ENCODE data around the gene THAP11. TPM values are rescaled to one million over a fixed set of nuclear protein-coding genes. Genes with fewer than 3 reads are reported as not detected.

The THAP11 gene
- total RNA-seq, 1 experiment from 2014 or later = 46.5 TPM

- TF ChIP-seq, protein P1, sequence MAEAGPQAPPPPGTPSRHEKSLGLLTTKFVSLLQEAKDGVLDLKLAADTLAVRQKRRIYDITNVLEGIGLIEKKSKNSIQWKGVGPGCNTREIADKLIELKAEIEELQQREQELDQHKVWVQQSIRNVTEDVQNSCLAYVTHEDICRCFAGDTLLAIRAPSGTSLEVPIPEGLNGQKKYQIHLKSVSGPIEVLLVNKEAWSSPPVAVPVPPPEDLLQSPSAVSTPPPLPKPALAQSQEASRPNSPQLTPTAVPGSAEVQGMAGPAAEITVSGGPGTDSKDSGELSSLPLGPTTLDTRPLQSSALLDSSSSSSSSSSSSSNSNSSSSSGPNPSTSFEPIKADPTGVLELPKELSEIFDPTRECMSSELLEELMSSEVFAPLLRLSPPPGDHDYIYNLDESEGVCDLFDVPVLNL (CRISPR knock-in tag; IDR thresholded peaks at IDR 0.05; ENCODE audit: borderline replicate concordance, low read depth) = no peak
- TF ChIP-seq ETV6 (CRISPR knock-in tag; IDR thresholded peaks at IDR 0.05) = no peak
- TF ChIP-seq, protein P2, sequence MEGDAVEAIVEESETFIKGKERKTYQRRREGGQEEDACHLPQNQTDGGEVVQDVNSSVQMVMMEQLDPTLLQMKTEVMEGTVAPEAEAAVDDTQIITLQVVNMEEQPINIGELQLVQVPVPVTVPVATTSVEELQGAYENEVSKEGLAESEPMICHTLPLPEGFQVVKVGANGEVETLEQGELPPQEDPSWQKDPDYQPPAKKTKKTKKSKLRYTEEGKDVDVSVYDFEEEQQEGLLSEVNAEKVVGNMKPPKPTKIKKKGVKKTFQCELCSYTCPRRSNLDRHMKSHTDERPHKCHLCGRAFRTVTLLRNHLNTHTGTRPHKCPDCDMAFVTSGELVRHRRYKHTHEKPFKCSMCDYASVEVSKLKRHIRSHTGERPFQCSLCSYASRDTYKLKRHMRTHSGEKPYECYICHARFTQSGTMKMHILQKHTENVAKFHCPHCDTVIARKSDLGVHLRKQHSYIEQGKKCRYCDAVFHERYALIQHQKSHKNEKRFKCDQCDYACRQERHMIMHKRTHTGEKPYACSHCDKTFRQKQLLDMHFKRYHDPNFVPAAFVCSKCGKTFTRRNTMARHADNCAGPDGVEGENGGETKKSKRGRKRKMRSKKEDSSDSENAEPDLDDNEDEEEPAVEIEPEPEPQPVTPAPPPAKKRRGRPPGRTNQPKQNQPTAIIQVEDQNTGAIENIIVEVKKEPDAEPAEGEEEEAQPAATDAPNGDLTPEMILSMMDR (IDR thresholded peaks at IDR 0.05) = no peak
- TF ChIP-seq, protein P3, sequence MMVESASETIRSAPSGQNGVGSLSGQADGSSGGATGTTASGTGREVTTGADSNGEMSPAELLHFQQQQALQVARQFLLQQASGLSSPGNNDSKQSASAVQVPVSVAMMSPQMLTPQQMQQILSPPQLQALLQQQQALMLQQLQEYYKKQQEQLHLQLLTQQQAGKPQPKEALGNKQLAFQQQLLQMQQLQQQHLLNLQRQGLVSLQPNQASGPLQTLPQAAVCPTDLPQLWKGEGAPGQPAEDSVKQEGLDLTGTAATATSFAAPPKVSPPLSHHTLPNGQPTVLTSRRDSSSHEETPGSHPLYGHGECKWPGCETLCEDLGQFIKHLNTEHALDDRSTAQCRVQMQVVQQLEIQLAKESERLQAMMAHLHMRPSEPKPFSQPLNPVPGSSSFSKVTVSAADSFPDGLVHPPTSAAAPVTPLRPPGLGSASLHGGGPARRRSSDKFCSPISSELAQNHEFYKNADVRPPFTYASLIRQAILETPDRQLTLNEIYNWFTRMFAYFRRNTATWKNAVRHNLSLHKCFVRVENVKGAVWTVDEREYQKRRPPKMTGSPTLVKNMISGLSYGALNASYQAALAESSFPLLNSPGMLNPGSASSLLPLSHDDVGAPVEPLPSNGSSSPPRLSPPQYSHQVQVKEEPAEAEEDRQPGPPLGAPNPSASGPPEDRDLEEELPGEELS (CRISPR knock-in tag; IDR thresholded peaks at IDR 0.05) = no peak
- no peak for TF ChIP-seq ARID4B (CRISPR knock-in tag; IDR thresholded peaks at IDR 0.05; ENCODE audit: borderline replicate concordance)
- TF ChIP-seq IRF2 (CRISPR knock-in tag; IDR thresholded peaks at IDR 0.05; ENCODE audit: borderline replicate concordance, low read depth) = no peak
- TF ChIP-seq JUN (CRISPR knock-in tag; IDR thresholded peaks at IDR 0.05) = no peak
- TF ChIP-seq ZNF425 (CRISPR knock-in tag; conservative IDR thresholded peaks at IDR 0.05) = no peak
These were observed 38.2 kb upstream of the THAP11 start (continued) for GRCh38 chr16:67803894-67804293.

- Mint-ChIP-seq H3K27ac (peak overlapping the region; percentile 60), H3K36me3 (peaks cover 11% of the 10 kb centered on the region), H3K9me3 (no peaks in the 10 kb centered on the region), H3K4me1 (peaks cover 5% of the 10 kb centered on the region), H3K27me3 (ENCODE audit: low read depth) (no peaks in the 10 kb centered on the region), H3K4me3 (peak overlapping the region; percentile 92)
- CTCF ChIA-PET = no interaction called here
- ATAC-seq = no peak
- POLR2A ChIA-PET = interaction anchor here (0.6 kb wide), 1 partner anchor 111 kb away, joined by 3 read pairs; no protein-coding TSS in a partner anchor
- no peak for DNase-seq (ENCODE audit: low spot score)
- TF ChIP-seq ESRRA (CRISPR knock-in tag; IDR thresholded peaks at IDR 0.05; ENCODE audit: borderline replicate concordance) = no peak
- no peak for TF ChIP-seq MYBL2 (CRISPR knock-in tag; IDR thresholded peaks at IDR 0.05)
- TF ChIP-seq, protein P4, sequence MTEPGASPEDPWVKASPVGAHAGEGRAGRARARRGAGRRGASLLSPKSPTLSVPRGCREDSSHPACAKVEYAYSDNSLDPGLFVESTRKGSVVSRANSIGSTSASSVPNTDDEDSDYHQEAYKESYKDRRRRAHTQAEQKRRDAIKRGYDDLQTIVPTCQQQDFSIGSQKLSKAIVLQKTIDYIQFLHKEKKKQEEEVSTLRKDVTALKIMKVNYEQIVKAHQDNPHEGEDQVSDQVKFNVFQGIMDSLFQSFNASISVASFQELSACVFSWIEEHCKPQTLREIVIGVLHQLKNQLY (CRISPR knock-in tag; IDR thresholded peaks at IDR 0.05) = no peak
- no peak for TF ChIP-seq SP1 (CRISPR knock-in tag; conservative IDR thresholded peaks at IDR 0.05)
- TF ChIP-seq E2F1 (CRISPR knock-in tag; IDR thresholded peaks at IDR 0.05) = no peak
- TF ChIP-seq ZNF416 (CRISPR knock-in tag; IDR thresholded peaks at IDR 0.05) = no peak
- TF ChIP-seq TP53 (CRISPR knock-in tag; IDR thresholded peaks at IDR 0.05) = no peak
- TF ChIP-seq ETV6 (CRISPR knock-in tag; IDR thresholded peaks at IDR 0.05) = no peak
- TF ChIP-seq FOXK1 (CRISPR knock-in tag; IDR thresholded peaks at IDR 0.05) = no peak
- no peak for TF ChIP-seq ZSCAN18 (CRISPR knock-in tag; IDR thresholded peaks at IDR 0.05)
- no peak for TF ChIP-seq ZNF396 (CRISPR knock-in tag; IDR thresholded peaks at IDR 0.05; ENCODE audit: borderline replicate concordance)
- no peak for TF ChIP-seq ZBTB21 (CRISPR knock-in tag; IDR thresholded peaks at IDR 0.05; ENCODE audit: borderline replicate concordance)
These were observed 37.1 kb upstream of the THAP11 start for GRCh38 chr16:67804853-67805542.
